Stimulated activated CD4-positive, alpha-beta T cell treated with anti-CD3 and anti-CD28 coated beads, Interleukin-1b, Interleukin-23, amount 100 ng/mL, for 24 hours (primary cell): ENCODE results near the gene EXOG.

Source experiments
- DNase-seq, 4 experiments: peaks; one replicate each; pipeline ENCODE4 v3.0.0-alpha.2; 2020; ENCODE audit warnings: low read depth in 4 of 4, low spot score in 1 of 4

EXOG gene

DNA sequence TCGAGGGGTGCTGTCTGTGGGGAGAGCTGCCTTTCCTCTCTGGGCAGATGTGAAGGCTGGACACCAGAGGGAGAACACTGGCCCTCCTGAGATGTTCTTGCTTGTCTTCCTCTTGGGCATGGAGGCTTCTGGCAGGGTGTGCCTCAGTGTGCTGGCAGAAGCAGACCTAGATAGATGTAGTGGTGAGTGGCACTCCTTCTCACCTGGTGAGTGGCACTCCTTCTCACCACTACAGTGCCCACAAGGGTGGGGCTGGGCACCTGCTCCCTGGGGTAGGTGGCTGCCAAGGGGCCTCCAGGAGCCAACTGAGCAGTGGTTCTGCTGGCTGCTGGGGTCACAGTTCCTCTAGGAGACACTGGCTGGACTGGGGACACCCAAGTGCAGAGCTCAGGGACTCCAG, 23.8 kb upstream of the EXOG start:
- DNase-seq: no peak

DNA sequence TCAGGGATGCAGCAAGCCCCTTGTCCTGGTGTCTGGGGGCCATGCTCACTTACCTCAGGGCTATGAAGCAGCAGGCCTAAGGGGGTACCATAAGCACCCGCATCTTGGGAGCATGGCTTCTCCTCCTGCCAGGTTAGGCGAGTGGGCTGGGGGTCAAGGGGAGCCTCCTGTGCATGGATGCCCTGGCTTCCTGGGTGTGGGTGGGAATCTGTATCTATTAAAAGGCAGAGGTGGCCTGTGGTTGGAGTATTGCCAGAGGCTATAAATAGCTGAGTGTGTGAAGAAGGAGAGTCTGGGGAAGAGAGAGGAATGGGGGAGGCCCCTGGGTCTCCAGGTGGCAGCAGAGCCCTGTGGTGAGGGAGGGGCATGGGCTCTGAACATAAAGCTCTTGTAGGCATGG, 22.9 kb upstream of the EXOG start:
- DNase-seq: no peak

DNA sequence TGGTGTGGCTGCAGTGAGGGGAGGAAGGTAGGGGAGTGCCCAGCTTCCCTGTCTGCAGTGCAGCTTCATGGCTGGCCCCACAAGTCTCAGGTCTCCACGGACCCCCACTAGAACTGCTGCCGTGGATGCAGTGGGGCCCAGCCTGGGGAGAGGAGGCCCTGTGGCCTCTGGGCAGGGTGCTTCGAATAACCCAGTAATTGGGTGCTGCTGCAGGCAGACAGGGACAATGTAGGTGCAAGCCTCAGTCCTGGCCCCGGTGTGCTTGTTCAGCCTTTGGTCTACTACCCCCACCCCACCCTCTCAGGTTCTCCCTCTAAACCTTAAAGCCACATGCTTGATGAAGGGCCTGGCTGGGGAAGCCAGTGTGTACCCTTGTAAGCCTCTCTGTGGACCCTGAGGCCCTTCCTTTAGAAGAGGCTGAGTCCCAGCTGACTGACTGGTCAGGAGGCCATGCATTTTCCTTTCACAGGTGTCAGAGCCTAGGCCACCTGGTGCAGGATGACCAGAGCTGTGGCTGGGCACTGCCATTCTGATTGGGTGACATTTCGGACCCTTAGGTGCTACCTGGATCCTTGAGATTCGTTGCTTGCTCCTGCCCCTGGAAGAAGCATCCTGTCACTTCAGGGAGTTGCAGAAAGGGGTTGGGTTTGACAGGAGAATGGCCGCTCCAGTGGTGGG, 21.1 kb upstream of the EXOG start:
- no peak for DNase-seq

DNA sequence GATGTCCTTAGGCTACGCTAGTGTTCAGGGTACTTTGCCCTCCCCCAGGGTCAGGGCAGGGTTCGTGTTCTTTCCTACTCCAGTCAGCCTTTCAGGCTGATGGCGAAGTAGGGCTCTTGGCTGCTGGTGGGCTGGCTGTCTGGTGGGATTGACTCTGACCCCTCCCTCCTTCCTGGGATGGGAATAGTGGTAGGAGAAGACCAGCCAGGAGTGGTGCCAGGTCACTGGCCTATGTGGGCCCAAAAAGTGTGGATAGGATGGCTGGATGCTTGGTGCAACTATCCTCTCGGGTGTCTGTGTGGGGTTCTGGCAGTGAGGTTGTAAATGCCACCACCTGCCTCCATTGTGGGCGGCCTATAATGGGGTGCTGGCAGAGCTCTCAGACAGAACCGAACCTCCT, 20.4 kb upstream of the EXOG start:
- no peak for DNase-seq

DNA sequence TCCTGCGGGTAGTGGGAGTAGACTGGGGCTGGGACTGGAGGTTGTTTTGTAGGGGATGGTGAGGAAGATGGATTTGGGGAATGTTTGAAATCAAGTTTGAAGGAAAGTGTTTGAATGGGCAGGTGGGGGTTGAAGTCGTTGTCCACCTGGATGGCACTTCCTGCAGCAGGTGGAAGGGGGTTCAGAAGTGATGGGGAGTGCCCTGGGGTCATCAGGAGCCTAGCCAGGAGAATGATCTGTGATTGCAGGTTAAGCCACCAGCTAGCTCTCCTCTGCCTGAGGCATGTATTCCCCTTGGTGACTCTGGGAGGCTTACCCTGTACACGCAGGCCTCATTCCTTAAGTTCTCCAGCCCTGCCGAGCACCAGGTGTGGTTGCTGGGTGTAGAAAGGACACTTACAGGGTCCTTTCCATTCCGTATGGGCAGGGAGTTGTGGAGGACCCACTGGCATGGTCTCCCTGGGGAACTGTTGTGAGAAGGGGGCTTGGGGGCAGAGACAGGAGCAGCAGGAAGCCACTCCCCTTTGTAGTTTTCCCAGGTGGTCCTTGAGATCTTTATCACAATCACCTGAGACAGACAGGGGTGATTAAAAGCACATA, 19.9 kb upstream of the EXOG start:
- DNase-seq: no peak

DNA sequence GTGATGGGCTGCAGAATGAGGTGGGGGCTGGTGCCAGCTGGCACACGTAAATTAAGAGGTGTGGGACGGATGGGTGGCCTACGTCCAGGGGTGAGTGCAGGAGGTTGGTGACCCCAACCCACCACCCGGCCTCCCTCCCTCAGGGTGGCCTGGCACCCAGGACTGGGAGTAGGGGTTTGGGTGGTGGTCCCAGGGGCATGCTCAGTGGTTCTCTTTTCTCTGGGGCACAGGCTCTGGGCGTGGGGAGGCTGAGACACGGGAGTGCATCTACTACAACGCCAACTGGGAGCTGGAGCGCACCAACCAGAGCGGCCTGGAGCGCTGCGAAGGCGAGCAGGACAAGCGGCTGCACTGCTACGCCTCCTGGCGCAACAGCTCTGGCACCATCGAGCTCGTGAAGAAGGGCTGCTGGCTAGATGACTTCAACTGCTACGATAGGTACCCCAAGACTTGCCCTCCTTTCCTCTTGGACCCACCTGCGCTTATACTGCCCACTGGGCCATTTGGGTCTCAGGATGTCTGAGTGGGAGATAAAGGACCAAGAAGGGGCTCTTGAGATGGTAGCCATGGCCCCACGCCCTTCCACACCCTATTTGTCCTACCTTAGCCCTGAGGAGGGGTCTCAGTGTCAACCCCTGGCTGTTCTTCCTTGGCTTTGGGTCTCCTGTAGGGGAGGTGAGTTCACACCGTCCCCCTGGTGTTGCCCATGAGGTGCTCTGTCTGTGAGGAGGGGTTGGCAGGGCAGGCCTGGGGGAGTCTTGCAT, 18.9 kb upstream of the EXOG start:
- no peak for DNase-seq

DNA sequence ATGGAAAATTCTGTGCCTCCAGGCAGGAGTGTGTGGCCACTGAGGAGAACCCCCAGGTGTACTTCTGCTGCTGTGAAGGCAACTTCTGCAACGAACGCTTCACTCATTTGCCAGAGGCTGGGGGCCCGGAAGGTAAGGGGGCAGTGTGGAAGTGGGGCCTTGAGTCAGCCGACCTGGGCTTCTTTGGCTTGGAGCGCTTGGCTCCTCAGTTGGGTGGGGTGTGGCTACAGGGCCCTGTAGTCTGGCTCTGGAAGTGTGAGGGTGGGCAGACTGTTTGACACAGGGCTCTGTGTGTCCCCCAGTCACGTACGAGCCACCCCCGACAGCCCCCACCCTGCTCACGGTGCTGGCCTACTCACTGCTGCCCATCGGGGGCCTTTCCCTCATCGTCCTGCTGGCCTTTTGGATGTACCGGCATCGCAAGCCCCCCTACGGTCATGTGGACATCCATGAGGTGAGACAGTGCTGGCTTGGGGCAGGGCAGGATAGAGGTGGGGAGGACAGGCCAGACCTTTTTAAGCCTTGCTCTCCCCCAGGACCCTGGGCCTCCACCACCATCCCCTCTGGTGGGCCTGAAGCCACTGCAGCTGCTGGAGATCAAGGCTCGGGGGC, 18.2 kb upstream of the EXOG start:
- no peak for DNase-seq

DNA sequence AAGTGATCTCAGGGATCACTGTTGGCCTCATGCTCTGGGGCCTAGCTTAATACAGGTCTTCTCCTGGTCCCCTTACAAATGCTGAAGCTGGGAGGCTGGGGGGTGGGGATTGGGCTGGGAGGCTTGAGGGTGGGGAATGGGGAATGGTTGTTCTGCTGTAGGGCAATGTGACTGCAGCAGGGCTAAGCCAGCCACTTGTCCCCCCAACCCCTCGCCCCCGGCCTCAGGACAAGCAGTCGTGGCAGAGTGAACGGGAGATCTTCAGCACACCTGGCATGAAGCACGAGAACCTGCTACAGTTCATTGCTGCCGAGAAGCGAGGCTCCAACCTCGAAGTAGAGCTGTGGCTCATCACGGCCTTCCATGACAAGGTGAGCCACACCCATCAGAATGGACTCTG, 17.2 kb upstream of the EXOG start:
- DNase-seq: no peak

DNA sequence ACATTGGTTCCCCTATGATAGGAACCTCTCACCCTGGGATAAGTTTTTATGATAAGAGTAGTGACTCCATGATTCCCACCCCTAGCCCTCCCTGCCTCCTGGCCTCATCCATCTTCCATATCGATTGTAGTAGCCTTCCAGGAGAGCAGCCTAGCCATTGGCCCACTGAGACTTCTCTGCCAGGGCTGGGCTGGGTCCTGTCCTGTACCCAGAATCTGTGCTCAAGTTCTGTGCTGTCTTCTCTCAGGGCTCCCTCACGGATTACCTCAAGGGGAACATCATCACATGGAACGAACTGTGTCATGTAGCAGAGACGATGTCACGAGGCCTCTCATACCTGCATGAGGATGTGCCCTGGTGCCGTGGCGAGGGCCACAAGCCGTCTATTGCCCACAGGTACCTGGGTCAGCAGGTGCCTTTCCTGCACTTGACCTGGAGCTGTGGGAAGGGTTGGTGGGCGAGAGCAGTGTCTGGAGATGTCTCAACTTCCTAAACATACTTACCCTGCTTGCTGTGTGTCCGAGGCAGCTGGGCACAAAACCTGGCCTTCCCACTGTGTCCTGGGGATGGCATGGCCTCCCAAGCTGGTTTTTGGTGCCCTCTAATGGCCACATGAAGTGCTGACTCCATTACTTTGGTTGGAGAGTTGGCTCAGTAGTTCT, 16.6 kb upstream of the EXOG start:
- DNase-seq: peak in 1 of 4 experiments; percentile 15

DNA sequence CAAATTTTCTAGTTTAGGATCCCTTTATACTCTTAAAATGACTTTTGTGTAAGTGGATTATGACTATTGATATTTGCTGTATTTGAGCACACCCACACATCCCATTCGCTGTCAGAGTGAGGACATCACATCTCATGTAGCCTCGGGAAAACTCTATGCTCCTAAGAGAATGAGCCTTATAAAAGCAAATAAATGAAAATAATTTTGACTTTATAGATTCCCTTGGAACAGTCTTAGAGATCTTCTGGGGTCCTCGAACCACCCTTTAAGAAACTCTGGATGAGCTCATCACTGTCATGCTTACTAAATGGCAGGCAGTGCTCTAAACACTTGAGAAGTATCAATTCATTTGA, 16.1 kb upstream of the EXOG start:
- no peak for DNase-seq

DNA sequence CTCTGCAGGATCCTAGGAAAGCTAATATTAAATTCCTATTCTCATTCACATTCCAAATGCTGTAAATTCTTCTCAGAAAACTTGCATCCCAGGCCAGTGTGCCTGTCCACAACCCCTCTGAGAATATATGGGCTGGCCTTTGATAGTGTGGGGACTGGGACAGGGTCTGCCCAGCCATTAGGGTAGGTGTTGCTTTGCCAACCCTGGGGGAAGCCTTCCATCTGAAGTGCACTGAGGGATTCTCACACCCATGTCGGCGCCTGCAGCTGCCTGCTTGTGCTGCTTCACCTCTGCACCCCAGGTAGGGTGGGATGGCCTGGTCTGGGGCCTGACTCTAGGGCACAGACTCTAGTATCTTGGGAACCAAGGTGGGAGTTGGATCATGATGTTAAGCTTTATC, 15.2 kb upstream of the EXOG start:
- DNase-seq: no peak

DNA sequence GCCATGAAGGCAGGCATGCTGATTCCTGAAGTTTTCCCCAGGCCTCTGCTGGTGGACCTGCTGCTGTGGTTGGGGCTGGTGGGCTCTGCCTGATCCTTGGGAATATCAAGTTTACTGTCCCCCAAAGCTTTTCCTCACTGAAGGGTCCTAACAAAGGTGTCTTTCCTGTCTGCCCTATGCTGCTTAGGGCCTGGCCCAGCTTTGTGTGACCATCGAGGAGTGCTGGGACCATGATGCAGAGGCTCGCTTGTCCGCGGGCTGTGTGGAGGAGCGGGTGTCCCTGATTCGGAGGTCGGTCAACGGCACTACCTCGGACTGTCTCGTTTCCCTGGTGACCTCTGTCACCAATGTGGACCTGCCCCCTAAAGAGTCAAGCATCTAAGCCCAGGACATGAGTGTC, 13.2 kb upstream of the EXOG start:
- no peak for DNase-seq

DNA sequence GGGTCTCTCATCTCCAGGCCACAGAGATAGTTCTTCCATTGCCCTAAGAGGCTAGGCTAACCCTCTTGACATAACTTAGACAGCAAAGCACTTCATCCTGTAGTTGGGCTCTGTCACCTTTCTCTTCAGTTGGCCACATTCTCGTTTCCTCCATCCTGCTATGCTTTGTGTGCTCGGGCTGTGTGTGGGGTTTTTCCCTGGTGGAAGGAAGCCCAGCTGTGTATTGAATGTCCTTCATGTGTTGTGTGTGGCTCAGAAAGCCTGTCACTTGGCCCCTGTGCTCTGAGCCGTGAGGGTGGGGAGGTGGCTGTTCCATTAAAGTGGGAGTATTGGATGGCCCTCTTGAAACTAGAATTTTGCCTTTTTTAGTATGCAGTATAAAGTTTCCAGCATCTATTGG, 8.8 kb upstream of the EXOG start:
- DNase-seq: no peak

DNA sequence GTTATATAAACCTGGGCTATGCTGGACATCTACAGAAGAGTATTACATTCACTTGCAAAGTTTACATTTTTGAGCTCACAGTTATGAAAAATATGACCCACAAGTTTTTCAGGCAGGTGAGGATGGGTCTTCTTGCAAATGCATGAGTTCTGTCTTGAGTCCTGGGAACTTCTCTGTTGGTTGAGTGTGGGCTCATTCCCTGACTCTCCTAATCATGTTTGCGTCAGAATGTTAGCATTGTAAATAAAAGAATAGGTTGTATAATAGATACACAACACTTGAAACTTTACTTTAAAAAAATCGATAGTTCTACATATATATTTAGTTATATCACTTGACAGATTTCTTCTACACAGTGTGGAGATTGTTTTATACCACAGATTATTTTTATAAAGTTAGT, 7.2 kb upstream of the EXOG start:
- DNase-seq: no peak

DNA sequence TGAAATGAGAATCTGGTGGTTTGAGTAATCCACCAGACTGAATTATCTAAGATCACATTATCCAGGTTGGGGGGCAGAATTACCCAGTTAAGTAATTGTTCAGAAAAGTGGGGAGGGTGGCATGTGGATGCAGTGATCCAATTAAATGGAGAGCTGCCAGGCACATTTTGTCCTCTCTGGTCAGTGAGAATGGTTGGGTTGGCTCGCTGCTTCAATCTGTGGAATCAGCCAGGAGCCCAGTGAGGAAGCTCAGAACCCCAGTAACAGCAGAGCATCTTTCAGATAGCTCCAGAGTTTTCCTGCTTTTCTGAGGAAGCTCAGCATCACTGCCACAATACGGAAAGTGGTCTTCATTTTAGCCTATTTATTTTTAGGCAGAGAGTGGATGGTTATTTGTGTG, 6.4 kb upstream of the EXOG start:
- DNase-seq: no peak

DNA sequence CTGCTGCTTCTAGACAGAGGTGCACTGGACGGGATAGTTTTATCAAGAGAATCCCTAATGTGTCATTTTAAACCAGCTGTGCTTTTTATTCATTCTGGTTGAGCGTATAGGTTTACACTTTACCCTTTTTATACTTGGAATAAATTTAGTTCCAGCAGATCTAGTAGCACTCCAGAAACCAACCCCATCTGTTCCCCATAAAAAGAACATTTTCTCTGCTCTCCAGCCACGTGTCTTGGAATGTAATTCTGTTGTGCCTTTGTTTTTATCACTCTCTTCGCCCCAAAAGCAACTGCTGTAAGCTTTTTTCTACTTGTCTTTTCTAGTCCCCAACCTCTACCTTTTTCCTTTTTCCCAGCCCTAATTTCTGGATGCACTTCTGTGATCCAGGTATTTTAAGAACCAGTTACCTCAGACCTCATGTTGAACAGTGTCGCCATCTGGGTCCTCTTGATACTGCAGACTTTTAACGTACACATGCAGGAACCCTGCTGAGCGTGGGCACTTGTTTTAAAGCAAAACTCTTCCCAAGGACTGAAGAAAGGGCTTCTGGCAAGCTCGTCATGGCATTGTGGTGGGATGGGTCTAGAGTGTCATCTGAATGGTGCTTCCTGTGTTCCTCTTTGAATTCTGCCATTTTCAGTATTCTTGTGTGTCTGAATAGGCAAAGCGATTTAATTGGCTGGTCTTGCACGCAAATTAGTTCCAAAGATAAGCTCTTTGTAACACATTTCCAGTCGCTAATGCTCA, 5.7 kb upstream of the EXOG start:
- DNase-seq: no peak

DNA sequence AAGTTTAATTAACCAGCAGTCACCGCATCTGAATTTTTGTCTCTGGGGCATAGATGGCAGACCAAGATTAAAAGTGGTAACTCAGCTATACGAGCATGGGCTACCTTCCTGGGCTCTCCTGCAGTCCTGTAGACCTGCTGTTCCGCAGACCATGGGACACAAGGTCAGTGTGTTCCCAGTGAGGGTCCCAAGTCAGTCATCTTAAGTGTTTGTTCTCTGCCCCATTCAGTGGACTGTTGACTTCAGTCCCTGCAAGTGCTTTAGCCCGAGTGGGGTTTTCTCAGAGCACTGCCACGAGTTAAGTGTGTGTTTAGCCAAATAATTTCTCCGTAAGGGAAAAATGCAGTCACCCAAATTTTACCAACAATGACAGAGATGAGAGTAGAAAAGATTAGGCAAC, 4.9 kb upstream of the EXOG start:
- no peak for DNase-seq

DNA sequence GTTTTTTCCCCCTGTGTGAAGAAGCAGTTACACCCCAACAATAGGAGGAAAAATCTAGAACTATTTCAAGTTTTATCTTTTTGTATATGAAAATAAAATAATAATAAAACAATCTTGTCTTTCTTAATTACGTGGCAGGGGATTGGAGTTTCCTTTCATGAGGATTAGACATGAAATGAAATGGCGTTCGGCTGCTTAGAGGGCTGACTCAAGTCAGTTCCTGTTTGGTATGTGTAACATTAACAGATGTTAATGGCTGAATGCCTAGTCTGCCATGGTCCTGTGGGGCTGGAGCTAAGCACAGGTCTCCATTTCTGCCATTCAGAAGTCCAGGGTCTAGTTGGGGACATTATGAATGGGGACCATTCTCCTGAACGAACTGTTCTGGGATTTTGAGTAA, 3.1 kb upstream of the EXOG start:
- no peak for DNase-seq

DNA sequence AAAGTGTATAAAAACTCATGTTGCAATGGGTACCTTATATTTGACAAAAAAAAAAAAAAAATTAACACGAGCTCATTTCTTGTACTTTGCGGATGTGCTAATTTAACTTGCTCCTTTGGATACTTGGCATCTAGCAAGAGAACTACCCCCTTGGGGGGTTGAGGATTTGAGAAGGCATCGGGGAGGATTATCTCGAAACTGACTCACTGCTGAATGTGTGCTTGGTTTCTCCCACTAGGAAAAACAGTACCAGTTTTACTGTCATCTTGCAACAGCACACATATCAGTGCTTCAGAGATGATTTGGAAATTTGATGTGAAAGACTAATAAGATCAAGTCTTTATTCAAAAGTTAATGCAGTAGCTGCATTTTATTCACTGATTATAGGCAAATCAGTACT, 891 bp downstream of the EXOG start:
- DNase-seq: no peak

DNA sequence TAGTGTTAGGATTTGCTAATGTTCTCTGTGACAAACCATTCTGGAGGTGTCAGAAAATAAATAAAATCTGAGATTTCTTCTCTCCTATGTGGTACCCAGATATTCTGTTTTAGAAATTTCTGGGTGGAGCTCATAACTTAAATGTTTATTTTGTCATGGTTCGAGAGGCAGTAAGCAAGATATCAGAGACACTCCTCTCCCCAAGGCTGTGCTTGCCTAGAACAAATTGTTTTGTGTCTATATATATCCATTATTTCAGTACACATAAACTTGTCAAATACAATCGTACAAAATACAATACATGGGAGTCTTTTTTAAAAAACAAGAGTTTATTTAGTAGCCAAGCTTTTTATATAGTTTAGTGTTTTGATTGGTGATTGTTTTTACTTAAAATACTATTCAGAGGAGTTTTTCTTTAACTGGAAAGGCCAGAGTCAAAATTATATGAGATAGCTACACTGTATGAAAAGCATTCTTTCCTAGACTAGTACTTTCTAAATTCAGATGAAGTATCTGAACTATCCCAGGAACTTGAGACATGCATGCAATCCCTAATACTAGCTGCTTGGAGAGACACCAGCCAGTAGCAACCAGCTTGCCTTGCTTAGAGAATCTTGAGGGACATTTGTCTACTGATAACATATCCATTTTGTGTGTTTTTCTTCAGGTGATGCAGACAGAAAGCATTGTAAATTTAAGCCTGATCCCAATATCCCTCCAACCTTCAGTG, 4.7 kb downstream of the EXOG start:
- DNase-seq: no peak
